T47D (cell line): ENCODE results near the gene CNGB1.
"Not testable (repeated sequence)": the region's sequence is repeated elsewhere in the genome, so short reads cannot be mapped to it uniquely, and the experiment has no call there.

Experiments used
- DNase-seq, 2 experiments: peaks; one replicate each; pipeline versions ENCODE4 v3.0.0 to v3.0.0-alpha.2; 2011 to 2012; ENCODE audit warnings: low read depth in 1 of 2, low spot score in 1 of 2
- JUND ChIP-seq: IDR thresholded peaks from 2 replicates; pipeline ENCODE4 v1.6.1; 2012; ENCODE audit warnings: low read depth
- in situ Hi-C: cut with HindIII; loops from 2 replicates; pipeline ENCODE4 v1.10.0; 2016; ENCODE audit warnings: low sequenced_read_pairs, low pct_unique_long_range_greater_than_20kb

The CNGB1 gene

DNA sequence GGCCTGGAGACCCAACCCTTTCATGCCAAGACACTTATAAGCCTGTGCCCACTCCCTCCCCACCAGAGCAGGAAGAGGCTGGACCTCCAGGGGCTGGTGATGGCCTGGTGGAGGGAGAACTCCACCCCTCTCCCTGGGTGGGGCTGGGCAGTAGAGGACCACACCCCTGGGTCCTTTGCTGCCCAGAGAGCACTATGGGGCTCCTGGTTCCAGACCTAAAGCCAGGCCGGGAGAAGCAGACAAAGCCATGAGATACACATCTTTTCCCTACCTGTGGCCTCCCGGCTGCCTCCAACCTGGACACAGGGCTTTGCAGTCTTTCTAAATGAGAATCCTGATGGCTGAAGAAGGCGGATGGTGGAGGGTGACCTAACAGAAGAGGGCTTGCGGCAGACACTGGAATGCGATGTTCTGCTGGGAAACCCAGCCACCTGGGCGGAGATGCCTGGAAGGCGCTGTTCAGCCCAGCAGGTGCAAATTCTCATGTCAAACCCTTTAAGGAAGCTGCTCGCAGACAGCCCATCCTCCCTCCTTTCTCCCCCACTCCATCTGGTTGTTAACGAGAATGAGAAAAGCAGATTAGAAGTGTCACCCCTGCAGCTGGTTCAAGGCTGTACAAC, 124.7 kb downstream of the CNGB1 start:
- in situ Hi-C loops: no loop called here
- no peak for TF ChIP-seq JUND
- peak in 1 of 2 experiments; percentile 67 for DNase-seq

DNA sequence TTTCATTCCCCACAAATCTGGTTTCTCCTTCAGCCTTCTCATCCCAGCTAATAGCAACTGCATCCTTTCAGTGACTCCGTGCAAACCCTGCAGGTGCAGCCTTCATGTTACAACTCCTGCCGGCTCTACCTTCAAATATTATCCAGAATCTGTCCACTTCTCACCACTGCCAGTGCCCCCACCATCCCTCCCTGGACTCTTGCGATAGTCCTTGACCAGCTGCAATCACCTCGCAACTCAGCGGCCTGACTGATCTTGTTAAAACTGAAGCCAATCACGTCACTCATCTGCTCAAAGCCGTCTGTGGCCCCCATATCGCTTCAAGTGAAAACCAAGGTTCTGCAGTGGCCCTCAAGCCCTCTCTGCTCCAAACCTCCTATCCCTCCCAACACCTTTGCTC, 125.8 kb downstream of the CNGB1 start:
- TF ChIP-seq JUND: no peak
- in situ Hi-C loops: no loop called here
- no peak for DNase-seq

DNA sequence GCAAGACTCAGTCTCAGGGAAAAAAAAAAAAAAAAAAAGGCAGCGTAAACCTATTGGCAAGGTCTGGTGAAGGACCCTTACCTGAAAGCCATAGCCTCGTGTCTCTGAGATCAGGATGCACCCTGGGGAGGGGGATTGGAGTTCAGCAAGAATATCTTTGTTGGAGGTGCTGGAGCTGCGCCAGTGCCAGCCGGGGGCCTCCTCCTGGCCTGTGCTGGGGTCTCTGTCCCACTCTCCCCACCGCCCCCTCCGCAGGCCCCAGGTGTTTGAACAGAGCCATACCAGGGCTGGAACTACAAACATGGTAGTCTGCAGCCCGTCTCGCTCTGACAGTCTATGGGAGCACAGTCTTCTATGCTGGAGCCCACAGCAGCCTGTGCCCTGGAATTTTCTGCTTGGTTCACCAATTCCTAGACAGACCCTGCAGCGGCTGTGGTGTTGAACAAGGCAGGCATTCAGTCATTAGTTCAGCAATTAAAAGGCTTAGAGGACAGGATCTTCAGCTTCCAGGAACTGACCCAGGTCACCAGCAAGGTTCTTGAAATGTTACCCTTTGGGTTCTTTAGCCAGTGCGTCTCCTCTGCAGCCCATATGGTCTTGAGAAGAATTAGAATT, 126.4 kb downstream of the CNGB1 start:
- DNase-seq: no peak
- TF ChIP-seq JUND: no peak
- in situ Hi-C loops: no loop called here

DNA sequence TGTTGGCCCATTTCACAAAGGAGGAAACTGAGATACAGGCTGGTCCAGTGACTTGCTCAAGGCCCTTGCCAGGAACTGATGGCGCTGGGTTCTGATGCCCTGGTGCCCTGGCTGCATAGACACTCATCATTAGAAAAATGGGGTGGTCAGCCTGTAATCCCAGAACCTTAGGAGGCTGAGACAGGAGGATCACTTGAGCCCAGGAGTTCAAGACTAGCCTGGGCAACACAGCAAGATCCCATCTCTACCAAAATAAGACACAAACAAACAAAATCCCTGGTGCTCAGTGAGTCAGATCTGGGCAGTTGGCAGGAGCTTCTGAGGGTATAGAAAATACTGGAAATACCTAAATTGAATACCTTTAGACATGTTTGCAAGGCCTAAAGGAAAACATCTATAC, 127.5 kb downstream of the CNGB1 start:
- TF ChIP-seq JUND: no peak
- DNase-seq: no peak
- in situ Hi-C loops: no loop called here

DNA sequence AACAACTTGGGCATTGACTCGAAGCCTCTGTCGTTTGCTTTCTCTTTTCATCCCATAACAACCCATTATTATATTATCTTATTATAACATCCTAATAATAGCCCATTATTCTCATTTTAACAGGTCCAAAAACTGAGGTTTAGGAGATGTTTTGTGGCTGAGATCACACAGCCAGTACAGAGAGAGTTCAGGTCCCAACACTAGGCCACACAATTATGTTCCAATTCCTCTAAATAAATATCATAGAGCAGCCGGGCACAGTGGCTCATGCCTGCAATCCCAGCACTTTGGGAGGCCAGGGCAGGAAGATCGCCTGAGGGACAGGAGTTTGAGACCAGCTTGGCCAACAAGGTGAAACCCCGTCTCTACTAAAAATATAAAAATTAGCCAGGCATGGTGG, 128.3 kb downstream of the CNGB1 start:
- no peak for DNase-seq
- TF ChIP-seq JUND: no peak
- in situ Hi-C loops: no loop called here

DNA sequence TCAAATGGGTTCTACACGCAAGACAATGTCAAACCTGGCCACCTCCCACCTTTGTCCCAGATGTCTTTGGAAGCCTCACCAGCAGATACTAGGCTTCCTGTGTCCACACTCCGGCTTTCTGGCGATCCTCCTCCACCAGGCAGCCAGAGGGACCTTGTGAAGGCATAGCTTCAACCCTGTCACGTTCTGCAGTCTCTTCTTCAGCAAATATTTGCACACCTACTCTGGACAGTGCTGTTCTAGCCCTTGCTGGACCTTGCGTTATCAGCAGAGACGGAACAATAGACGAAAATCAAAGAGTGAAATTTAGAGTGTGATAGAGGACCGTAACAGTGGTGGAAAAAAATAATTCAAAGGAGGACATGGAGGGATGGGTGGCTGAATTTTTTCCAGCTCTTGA, 130.1 kb downstream of the CNGB1 start:
- in situ Hi-C loops: no loop called here
- DNase-seq: no peak
- TF ChIP-seq JUND: no peak

DNA sequence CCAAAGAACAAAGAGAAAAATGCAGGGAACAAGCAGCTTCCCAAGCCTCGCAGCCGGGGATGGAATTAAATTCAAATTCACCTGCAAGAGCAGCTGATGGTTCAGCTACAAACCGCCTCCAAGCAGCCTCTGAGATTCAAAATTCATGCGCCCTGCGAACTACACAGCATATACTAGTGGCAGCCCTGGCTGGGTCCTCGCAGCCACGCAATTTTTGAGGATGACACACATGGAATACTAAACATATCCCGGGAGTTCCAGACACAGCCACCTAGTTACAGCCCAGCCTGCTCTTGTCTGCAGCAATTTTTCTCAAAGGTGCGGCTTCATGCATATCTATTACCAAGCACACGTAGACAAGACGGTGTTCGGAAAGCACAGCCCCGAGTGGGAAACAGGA, 132.8 kb downstream of the CNGB1 start:
- DNase-seq: no peak
- TF ChIP-seq JUND: no peak
- in situ Hi-C loops: no loop called here

DNA sequence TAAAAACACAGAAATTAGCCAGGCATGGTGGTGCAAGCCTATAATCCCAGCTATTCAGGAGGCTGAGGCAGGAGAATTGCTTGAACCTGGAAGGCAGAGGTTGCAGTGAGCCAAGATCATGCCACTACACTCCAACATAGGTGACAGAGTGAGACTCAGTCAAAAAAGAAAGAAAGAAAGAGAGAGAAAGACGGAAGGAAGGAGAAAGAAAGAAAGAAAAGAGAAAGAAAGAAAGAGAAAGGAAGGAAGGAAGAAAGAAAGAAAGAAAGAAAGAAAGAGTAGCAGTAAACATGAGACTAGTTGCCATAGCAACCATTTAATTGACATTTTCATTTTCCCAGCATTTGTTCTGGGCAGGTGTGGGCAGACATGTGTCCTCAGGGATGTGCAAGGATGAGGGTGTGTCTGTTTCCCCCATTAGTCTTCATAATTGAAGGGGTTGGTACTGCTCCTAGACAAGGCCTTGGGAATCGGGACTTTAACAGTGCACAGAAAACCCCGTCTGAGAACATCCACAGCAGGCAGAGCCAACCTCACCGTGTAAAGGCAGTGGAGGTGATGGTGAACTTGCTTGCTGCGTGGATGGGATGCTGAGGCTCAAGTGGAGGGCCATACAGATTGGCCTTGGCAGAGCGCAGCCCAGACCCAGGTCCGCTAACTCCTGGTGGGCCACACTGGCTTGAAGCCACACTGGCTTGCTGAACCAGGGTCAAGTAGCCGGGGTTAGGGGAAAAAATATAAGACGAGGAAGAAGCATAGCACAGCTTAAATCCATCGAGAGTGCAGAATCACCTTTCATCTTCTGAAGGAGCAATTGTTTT, 133.4 kb downstream of the CNGB1 start:
- in situ Hi-C loops: no loop called here
- TF ChIP-seq JUND: no peak
- no peak for DNase-seq

DNA sequence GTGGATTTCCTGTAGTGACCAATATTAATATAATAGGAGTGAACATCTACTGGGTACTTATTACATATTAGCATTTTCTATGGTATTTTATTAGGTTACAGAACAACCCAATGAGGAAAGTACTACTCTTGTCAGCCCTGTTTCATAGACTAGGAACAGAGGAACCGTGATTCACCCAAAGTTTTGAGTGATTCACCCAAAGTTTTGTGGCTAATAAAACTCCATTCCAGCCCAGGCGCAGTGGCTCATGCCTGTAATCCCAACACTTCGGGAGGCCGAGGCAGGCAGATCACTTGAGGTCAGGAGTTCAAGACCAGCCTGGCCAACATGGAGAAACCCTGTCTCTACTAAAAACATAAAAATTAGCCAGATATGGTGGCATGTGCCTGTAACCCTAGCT, 135.5 kb downstream of the CNGB1 start:
- DNase-seq, in situ Hi-C loops: not testable (repeated sequence)

DNA sequence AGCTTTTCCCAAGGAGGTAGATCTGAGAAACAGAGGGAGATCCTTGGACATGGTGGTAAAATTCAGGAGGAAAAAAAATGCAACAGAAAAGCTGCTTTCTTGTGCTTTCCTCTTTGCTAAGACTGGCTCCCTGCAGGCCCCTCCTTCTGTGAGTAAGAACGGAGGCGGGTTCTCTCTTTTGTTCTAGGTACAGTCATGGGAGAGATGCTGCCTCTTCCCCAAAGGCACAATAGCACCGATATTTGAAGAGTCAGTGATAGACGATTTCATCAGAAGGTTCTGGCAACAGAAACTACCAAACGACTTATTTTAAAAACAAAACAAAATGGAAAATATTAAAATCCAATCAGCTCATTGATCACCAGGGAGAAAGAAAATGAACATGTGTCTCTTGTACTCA, 136.0 kb downstream of the CNGB1 start:
- in situ Hi-C loops: no loop called here
- DNase-seq: no peak

More for the DNA sequence above, 136.0 kb downstream of the CNGB1 start:
- TF ChIP-seq JUND: no peak
